ENCODE measurements around the gene APCDD1L.

- no peak for TF ChIP-seq EZH2 (IDR thresholded peaks at IDR 0.05; ENCODE audit: insufficient read depth, low read length)
- no peak for TF ChIP-seq CTCF (IDR thresholded peaks at IDR 0.05; ENCODE audit: insufficient read depth, low read depth, low read length)
Observed at GRCh38 chr20:58433759-58434158, 81.4 kb downstream of the APCDD1L start.
